MV-4-11 (cell line): ENCODE results near the gene SMARCB1.

Source experiments
- DNase-seq: peaks from one replicate; lab custom pipeline; 2025; lab: John Stamatoyannopoulos, UW

The SMARCB1 gene

DNA sequence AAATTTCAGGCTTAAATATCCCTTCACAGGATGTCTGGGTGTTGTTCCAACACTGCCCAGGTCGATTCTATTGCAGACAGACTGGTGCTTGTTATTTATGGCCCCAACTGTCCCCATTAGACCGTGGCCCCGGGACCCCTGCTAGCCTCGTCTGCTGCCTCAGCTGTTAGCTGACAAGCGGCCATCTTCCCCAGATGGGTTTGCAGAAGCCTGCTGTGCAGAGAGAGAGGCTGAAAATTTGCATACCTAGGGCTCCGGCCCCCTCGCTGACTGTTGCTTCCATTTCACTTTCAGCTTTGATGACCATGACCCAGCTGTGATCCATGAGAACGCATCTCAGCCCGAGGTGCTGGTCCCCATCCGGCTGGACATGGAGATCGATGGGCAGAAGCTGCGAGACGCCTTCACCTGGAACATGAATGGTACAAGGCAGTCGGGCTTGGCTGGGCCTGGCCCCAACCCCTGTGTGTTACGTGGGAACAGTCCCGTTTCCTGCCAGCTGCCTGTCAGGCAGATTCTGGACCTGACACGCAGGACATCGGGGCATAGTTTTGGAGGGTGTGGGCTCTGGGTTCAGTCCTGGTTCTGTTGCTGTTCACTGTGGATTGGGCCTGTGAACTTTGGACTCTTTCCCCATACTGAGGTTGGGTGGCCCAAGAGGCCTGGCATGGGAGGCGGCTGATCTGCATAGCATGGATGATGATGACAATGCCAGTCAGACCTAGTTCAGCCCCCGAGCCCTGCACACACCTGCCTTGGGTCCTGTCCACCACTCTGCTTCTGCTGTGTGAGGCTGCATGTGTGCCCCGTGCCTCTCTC lies 16.4 kb downstream of the SMARCB1 start:
- no peak for DNase-seq

DNA sequence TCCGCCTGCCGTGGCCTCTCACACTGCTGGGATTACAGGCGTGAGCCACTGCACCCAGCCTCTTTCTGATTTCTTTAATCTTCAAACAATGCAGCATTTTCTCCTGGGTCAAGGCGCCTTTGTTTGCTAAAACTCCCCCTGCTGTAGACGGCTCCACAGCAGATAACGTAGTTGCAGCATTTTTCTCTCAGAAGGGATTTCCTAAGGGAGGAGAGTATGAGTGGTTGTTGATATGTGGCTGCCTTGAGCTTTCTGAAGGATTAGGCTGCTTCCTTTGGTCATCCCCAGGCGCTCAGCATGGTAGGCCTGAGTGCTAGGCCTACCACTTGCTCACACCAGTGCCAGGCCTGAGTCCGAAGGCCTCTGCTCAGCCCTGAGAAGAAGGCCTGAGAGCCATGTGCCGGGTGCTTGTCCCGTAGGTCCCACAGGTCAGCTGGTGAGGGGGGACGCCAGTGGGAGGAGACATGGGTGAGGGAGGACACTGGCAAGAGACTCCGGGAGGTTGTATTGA lies 18.1 kb downstream of the SMARCB1 start:
- peak; percentile 71 for DNase-seq

DNA sequence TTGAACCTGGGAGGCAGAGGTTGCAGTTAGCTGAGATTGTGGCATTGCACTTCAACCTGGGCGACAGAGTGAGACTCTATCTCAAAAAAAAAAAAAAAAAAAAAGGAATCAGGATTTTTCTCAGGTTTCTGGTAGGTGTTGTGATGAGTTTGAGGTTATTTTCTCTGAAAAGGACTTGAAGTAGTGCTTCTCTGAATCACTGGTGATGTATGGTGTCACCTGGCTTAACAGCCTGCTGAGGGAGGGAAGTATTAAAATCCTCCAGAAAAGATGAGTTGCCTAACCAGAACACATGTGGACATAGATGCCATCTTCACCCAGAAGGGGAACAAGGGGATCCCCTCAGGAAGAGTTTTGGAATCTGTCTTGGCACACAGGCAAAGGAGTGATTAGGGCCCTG lies 20.1 kb downstream of the SMARCB1 start:
- no peak for DNase-seq

DNA sequence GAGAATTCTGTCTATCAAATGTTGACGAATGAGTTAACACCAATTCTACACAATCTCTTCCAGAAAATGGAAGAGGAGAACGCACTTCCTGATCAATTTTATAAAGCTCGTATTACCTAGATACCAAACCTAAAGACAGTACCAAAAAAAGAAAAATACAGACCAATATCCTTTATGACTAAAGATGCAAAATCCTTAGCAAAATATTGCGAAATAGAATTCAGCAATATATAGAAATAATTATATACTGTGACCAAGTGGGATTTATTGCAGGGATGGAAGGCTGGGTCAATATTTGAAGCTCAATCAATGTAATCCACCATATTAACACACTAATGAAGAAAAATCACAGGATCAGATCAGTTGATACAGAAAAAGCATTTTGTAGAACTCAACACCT lies 25.6 kb downstream of the SMARCB1 start:
- no peak for DNase-seq

DNA sequence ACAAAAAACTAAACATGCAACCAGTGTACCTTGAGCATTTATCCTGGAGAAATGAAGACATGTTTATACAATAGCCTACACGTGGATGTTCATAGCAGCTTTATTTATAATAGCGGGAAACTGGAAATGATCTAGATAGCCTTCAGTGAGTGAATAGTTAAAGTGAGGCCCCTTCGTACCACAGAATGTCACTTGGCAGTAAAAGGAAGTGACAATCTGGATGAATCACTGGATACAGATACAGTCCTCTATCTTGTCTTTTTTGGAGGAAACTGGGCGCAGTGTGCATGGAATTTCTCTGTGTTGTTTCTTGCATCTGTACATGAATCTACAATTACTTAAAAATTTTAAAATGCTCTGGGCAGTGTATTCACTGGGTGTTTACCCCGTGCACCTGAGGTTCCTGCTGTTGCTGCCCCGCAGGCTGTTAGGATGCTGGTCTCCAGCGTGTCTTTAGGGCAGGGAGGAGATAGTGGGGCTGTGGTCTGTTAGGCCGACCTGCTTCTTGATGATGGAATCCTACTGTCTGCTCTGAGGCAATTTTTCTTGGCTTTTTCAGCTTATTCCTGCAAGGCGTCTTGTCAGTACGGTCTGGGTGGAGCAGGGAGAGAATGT lies 28.9 kb downstream of the SMARCB1 start:
- DNase-seq = peak; percentile 56

DNA sequence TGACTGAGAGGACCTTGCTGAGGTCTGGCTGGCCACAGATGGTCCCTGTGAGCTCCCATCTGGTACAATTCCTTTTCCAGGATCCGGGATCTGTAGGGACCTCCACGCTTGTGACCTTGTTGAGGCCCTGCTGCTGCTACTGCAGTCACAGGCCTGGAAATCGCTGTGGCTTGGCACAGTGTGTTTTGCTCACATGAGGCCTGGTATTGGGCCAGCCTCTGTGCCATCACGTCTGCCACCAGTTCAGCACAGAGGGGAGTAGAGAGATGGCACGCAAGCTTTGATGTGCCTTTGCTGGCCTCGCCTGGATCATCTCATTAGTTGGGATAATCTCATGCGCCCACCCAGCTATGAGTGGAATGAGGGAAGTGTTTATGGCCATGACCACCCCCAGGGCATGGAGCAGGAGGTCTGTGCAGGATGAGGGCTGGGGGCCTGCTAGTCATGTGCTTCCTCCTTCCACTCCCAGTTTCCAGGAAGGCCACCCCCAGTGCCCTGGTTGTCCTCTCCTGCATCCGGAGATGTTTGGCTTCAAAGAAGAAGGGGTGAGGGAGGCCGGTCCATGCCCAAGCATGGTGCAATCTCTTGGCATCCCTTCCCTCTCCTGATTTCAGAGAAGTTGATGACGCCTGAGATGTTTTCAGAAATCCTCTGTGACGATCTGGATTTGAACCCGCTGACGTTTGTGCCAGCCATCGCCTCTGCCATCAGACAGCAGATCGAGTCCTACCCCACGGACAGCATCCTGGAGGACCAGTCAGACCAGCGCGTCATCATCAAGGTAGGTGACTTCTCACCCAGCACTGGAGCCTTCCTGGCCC lies 29.6 kb downstream of the SMARCB1 start:
- no peak for DNase-seq

DNA sequence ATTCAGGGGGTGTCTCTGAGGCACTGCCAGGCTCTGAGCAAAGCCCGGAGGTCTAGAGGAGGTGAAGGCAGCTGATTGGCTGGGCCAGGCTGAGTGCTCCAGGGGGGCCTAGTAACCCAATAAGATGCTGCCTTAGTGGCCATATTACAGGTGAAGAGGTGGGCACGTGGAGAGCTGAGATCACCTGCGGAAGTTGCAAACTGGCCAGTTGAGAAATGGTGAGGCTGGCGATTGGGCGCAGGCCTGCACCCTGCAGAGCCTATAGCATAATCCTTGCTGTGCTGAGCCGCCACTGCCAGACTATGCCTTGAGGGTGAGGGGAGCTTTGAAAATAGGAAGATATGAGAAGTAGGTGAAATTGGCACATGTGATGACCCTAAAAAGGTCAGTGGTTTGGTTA lies 30.4 kb downstream of the SMARCB1 start:
- DNase-seq = no peak

DNA sequence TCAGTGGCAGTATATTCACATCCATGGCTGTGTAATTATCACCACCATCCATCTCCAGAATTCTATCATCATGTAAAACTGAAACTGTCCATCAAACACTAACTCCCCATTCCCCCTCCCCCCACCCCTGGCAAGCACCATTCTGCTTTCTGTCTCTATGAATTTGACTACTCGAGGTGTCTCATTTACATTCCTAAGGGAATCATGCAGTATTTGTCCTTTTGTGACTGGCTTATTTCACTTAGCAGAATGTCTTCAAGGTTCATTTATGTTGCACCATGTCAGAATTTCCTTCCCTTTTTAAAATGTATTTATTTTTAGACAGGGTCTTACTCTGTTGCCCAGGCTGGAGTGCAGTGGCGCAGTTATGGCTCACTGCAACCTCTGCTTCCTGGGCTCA lies 31.8 kb downstream of the SMARCB1 start:
- DNase-seq = no peak

DNA sequence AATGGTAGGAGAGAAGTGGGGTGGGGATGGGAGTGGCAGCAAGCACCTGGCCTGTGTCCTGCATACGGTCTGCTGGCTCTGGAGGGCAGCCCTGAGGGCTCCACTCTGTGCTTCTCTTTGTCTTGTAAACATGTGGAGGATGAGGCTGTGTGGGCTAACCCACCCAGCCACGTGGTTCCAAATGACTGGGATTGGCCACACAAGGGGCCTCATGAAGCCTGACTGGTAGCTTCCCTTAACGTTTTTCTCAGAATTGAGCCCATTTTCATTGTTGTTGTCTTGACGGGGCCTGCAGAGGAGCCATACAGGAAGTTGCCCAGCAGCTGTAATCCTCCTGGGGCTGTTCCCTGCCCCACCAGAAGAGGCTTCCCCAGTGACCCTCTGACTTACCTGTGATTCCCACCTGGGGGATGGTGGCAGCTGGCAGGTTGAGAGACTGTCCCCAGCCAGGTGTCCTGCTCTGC lies 34.0 kb downstream of the SMARCB1 start:
- DNase-seq = peak; percentile 71

DNA sequence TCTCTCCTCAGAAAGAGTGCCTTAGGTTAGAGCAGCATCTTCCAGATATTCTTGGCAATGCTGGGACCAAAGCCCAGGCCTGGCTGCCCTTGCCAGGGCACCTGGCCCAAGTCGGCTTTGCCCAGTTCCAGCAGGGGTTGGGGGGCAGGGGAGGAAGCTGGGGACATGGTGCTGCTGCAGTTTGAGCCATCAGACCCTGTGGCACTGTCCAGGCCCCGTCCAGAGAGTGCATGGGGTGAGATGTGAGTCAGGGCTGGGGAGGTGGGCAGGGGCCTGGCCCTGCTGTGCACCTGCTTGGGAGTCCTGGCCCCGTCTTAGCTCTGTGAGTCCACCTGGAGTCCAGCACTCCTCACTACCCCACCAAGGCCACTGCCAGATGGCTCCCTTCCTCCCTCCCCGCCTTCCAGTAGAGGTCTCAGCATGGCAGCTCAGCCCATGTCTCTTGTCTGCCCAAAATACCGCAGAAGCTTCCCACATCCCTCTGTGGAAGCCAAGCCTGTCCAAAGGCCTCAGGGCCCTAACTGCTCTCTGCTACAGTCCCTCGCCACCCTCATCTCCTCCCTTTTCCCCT lies 35.4 kb downstream of the SMARCB1 start:
- no peak for DNase-seq

DNA sequence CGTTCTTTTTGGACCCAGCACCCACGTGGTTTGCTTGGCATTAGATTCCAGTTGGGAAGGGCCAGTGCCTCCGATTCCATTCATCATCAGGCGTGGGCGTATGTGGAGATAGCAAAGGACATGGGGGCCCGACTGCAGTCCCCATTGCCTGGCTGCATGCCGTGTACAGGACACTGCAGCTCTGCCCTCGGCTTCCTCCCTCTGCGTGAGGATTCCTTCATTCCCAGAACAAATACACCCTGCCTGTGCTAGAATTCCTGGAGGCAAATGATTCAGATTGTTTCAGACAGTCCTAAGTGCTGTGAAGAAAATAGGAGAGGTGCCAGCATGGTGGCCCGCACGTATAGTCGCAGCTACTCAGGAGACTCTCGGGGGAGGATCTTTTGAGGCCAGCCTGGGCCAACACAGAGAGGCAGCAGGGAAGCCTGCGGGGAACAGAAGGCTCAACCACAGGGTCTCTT lies 36.6 kb downstream of the SMARCB1 start:
- DNase-seq = no peak

DNA sequence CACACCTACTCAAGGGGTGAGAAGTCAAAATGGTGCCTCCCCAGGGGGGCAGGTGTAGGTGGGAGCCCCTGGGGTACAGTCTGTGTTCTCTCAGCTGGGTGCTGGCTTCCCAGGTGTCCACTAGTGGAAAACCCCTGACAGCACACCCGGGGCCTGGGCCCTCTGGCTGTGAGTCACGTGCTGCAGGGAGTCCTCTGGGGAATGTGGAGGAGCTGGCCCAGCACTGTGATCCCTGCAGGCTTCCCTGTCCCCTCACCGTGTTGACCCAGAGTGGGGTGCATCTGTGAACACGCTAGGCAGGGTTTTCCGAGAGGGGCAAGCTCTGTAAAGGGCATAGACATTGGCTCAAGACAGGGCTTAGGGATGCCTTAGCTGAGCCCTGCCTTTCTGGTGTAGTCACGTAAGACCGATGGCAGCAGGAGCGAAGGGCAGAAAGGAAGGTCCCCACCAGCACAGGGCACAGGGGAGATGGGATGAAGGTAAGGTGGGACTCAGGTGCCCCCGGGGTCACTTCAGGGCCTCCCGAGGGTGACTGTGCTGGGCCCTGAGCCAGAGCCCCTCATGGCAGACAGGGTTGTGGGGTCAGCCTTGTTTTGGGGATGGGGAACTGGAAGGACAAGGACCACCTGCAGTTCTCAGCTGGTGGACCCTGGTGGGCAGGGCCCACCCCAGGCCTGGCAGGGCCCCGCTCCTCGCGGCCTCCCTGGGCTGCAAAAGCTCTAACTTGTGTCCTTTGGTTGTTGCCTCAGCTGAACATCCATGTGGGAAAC lies 37.9 kb downstream of the SMARCB1 start:
- no peak for DNase-seq

DNA sequence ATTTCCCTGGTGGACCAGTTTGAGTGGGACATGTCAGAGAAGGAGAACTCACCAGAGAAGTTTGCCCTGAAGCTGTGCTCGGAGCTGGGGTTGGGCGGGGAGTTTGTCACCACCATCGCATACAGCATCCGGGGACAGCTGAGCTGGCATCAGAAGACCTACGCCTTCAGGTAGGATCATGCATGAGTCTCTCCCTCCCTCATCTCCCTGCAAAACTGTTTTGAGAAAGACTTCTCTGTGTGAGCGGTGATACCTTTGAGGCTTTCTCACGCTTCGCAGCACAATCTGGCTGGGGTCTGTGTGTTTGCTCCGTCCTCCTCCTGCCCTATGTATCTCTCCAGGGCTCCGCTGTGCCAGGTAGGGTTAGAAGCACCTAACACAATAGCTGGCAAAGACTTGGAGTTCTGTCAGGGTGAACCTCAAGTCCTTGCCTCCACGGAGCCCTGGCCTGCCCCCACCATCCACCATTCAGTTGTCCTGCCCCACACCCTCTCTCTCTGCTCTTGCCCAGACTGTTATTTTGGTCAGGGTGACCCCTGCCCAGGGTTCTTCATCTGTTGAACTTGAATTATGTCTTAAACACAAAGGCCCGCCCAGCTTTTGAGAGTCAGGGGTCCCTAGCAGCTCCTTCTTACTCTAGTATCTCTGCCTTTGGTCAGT lies 38.6 kb downstream of the SMARCB1 start:
- no peak for DNase-seq

DNA sequence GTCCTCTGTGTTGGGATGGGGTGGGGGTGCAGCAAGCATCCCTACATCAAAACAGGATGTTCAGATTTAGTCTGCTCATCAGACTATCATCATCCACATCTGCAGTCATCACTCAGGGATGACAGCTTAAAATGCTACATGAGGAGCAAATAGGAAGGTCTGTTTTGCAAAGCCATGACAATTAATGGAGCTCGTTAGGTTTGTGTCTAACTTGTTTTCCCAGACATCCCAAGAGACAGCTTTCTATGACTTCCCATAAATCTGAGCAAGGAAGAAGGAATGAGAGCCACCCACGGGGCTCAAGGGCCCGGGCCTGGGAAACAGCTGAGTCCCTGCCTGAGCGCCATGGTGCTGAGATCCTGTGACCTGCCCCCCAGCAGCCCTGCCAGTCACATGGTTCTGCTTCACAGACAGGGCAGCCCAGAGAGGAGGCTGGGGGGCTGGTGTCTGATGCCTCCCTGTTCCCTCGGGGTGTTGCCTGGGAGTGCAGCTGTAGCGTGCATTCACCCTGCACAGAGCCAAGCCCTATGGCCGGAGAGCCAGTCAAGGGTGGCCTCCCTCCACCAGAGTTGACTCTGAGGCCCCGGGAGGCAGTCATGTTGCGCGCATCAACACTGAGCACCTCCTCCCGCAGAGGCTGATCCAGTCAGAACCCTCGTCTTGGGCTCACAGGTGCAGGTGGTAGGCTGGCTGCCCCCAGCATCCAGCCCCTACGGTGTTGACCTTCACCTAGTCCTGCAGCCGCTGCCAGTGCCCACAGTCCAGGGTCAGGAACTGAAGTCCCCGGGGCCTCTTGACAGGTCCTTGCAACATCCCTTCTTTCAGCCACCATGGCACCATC lies 40.0 kb downstream of the SMARCB1 start:
- DNase-seq = no peak

DNA sequence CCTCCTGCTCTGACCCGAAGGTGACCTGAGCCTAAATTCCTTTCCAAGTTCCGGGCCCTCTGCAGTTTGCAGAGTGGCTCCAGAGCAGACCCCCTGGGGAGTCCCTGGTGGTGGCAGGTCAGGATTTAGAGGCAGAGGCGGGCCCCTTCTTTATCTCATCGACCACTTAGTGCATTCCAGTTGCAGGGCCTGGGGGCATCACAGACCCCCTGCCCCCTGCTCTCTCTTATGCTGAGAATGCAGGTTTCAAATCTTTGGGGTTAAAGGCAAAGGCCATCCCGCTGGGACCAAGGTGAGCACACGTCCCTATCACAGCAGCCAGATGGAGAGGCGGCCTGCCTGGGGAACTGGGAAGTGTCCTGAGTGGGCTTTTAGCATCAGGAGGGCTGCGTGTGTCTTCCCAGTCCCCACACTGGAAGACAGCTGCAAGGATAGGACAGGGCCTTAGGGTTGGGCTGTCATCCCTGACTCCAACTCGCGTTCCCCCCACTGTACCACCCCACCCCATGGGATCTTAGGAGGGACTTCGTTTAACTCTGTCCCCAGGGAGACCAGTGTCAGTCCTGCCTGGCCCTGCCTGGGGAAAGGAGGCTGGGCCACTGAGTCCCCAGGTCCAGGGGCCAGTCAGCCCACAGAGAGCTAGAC lies 40.7 kb downstream of the SMARCB1 start:
- no peak for DNase-seq

DNA sequence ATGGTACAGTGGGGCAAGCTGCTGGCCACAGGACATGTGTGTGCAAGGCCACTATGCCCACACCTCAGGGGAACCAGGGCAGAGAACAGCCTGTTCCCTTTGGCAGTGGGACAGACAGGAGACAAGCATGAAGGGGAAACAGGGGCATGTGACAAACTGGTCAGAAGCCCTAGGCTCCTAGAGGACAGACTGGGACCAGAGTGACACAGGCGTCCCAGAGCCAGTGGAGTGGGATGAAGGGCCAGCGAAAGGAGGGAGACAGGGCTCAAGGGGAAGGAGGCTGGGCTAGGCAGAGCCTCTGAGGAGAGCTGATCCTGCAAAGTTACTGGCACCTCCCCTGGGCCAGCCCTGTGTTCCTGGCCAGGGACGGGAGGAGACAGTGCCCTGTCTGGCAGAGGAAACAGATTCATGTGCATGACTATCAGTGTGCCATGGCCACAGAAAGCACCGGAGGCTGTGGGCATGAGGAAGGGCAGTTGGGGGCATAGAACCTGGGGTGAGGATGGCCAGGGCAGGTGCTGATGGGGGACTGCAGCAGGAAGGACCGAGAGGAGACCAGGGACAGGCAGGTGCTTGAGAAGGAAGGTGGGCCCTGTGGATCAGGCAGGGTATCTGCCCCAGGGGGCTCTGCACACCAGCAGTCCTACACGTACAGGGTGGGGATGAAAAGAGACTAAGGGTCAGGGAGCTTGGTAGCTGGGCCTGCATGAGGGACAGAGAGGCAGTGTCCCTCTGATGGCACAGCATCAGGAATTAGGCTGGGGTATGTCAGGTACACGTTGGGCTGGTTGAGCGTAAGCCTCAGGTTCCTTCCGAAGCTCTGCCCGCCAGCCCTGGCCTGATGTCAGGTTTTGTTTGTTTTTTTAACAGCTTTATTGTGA lies 42.3 kb downstream of the SMARCB1 start:
- no peak for DNase-seq

DNA sequence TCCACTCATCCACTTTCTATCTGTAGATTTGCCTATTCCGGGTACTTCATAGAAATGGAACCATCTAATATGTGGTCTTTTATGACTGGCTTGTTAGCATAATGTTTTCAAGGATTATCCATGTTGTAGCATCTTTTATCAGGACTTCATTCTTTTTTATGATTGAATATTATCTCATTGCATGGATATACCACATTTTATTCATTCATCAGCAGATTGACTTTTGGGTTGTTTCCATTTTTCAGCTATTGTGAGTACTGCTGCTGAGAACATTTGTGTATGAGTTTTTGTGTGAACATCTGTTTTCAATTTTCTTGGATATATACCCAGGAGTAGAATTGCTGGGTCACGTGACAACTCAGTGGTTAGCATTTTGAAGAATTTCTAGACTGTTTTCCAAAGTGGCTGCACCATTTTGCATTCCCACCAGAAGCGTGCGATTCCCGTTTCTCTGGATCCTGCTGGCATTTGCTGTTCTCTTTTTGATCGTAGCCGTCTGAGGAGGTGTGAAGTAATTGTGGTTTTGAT lies 43.1 kb downstream of the SMARCB1 start:
- DNase-seq = no peak

DNA sequence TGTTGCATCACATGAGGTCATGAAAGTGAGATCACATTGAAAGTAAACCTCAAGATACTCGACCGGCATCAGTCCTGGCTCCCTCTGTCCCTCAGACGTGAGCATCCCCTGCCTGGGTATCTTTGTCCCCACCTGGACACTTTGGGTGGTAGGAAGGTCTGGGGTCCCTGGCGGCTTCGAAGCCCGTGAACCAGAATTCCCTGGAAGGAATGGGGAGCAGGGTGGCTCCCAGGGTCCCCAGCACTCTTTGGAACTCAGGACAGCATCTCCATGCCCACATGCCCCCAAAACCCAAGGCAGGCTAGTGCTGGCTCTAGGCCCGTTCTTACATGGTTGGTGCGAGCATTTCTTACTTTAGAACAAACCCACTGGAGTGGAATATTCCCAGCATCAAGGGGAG lies 44.5 kb downstream of the SMARCB1 start:
- no peak for DNase-seq
